Measurements from ENCODE around the gene PTPRE.
A peak's percentile ranks its signal among the peaks of the same experiment; 100 is the strongest.

PTPRE gene

DNA sequence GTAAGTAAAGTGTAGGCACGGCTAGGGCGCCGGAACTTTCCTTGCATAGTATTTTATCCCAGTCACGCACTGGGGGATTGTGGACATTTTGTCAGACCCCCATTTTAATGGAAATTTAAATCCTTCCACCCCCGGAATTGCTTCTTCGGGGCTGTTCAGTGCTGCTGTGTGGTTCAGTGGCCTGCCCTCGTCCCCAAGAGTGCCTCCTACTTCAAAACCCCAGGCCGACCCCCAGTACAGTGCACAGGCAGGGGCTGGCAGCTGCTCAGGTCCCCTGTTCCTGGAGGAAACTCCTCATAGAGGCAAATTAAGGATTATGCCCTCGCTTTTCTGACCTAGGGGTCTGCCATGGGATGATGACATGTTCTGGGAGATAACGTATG is 94.5 kb downstream of the PTPRE start:
- DNase-seq (ENCODE audit: low read depth) = no peak

DNA sequence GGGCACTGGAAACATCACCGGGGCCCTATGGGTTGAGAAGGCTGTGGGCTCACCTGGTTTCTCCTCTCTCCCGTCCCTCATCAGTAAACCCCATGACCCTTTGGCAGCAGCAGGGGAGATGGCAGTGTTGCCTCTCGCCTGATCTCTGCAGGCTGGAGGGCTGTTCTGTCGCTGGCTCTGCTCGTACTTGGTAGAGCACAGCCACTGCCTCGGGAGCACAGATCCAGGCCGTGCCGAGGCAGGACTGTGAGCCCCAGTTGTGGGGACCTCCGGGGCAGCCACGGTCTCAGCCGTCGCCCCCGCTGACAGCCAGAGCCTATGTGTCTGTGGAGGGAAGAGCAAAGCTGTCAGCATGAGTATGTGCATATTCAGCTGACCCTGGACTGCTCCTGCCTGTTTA is 94.9 kb downstream of the PTPRE start:
- no peak for DNase-seq (ENCODE audit: low read depth)

DNA sequence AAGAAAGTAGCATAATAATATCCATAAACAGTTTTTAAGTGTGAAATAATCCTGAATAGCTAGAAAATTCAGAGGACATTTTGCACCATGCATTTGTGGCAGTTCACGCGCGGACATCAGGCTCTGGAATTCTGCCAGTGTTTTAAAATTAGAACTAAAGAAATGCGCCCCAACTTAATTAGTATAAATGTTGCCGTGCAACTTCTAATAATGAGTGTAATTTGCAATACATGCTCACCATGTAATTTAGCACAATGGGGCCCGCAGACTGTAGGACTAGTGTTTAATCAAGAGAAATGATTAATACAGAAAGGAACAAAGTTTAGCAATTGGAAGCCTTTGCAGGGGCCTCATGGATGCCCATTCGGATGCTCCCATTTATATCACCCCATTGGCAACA is 96.6 kb downstream of the PTPRE start:
- DNase-seq (ENCODE audit: low read depth) = no peak

- DNase-seq (ENCODE audit: low read depth) = no peak
Measured at GRCh38 chr10:128005858-128006257, 99.0 kb downstream of the PTPRE start.

DNA sequence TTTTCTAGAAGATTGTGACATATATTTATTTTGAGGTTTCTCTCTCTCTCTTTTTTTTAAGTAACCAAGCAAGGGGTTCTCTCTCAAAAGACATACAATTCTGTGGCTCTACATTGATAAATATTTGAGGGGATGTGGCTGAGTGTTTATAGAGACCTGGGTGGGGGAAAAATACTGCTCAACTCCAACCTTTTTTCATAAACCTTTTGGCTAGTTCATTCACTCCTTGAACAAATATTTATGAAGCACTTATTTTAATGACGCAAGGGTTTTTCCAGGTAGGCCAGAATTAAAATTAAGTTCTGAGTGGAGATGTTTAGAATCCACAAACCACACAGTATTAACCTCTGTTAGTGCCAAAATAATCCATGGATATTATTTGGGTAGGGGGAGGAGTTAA is 100.2 kb downstream of the PTPRE start:
- DNase-seq (ENCODE audit: low read depth) = no peak

DNA sequence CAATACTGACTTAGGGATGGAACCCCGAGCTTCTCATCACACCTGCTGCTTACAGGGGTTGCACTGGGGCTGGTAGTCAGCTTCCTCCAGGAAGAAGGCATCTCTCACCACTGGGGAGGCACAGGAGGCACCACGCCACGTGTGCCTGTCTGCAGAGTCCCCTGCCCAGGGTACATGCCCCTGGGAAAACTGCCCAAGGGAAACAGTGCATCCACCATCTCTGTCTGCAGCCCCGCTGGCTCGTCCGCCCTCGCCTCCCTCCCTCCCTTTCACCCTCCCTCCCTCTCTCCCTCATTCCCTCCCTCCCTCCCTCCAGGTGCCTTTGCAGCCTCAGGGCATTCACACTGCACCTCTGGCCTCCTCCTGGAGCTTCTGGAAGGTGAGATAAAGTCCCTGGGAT is 101.1 kb downstream of the PTPRE start:
- DNase-seq (ENCODE audit: low read depth) = no peak

- no peak for DNase-seq (ENCODE audit: low read depth)
Measured at GRCh38 chr10:128008521-128009250, 101.8 kb downstream of the PTPRE start.

- DNase-seq (ENCODE audit: low read depth) = no peak
Measured at GRCh38 chr10:128009372-128010126, 102.6 kb downstream of the PTPRE start.

DNA sequence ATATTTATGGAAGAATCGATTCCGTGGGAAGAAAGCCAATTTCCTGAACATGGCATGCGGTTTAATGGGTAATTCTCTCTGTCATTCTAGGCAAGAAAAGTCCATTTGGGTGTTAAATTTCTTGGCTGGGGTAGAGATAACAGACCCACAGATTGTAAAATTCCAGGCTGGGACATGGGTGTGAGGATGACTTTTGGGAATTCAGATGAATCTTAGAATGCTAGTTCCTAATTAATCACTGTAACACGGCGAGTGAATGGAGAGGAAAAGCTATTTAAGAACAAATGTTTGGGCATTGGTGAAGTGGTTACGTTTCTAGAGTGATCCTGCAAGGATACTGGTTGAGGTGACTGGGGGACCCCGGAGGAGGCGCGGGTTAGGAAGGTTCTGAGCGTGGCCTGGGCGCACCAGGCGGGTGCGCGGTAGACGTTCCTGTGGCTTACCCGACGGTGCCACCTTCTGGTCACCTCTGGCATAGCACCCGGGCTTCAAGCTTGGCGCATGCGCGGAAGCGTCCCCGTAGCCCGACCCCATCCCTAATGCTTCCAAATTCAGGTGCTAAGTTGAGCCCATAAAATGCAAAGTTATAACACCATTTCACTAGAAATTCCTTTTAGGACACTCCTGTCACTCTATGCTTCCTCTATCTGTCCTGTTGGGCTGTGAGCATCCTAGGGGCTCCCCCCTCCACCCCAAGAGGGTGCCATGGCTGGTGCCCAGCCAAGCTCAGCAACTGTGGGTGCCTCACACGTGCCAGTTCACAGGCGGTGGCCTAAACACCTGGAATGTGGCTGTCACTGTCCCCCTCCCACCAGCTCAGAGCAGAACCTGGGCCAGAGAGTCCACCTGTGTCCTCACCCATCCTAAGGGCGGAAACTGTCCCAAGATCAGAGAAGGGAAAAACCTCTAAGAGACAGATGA is 104.4 kb downstream of the PTPRE start:
- DNase-seq (ENCODE audit: low read depth) = peak; percentile 62

GRCh38 chr10:128013626-128014025 is 106.7 kb downstream of the PTPRE start:
- DNase-seq (ENCODE audit: low read depth) = no peak

DNA sequence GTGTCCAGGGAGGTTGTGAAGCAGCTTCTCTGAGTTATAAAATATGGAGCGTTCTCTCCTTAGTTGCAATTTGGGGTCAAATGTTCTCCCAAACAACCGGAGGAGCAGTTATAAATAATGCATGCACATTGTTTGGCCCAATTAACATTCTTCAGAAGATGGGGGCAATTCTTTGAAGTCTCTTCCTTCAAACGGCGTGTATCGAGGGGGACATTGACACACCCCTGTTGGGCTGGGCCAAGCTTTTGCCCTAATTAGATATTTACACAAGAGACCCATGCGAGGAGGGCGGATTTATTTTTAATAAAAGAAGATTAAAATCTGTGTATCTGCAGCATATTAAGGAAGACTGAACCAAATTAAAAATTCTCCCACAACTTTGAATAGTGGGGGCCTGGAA is 107.3 kb downstream of the PTPRE start:
- DNase-seq (ENCODE audit: low read depth) = no peak

- no peak for DNase-seq (ENCODE audit: low read depth)
Measured at GRCh38 chr10:128016423-128017060, 109.6 kb downstream of the PTPRE start.

- DNase-seq (ENCODE audit: low read depth) = no peak
Measured at GRCh38 chr10:128017822-128018221, 110.9 kb downstream of the PTPRE start.

- no peak for DNase-seq (ENCODE audit: low read depth)
Measured at GRCh38 chr10:128018236-128018635, 111.3 kb downstream of the PTPRE start.

GRCh38 chr10:128018691-128019090 is 111.8 kb downstream of the PTPRE start:
- DNase-seq (ENCODE audit: low read depth) = no peak

DNA sequence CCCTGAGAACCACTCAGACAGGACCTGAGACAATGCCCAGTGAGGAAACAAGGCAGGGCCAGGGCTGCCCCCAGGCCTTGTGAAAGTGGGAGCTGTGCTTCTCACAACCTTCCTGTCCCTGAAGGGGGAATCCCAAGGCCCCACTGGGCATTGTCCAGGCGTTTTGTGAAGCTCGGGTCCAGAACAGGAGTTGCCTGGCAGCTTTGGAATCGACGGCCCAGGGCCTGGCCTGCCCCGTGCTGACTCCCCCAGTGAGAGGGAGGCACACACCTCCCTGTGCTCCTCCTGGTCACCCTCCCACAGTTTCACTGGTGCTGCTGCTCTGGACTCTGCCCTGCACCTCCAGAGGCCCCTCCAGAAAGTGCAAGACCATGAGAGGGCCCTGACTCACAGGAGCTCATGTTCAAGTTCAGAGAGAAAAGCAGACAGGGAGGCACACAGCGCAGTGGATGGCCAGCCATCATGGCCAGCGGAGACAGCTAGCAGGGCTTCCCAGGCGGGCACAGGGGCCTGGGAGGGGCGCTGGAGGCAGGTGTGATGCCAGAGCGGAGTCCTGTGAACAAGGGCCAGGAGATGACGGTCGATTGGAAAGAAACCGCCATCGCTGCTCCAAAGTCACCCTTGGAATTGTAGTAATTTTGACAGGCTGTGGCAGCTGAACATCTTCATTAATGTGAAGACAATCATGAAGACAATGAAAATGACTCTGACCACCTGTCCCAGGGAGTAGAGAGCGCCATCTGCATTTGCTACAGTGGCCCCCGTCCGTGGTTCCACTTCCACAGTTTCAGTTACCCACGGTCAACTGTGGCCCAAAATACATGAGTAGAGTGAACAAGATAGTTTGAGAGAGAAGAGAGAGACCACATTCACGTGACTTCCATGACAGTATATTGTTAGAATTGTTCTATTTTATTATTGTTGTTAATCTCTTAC is 115.6 kb downstream of the PTPRE start:
- no peak for DNase-seq (ENCODE audit: low read depth)

DNA sequence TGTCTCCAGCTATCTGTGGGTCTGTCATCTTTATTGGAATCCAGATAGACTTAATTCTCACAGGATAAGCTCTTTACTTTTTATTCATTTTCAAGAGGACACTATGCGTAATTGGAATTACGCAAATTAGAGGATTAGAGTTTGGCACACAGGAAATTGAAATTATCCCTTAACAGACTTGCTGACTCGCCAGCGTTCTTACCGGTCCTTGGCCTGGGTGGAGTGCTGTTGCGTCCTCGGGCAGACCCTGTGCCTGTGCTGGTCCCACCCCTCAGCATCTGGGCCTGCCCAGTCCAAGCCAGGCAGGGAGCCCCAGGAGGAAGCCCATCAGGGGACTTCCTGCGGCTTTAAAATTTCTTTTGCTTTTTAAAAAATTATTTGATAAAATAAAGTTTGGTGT is 117.5 kb downstream of the PTPRE start:
- DNase-seq (ENCODE audit: low read depth) = no peak

DNA sequence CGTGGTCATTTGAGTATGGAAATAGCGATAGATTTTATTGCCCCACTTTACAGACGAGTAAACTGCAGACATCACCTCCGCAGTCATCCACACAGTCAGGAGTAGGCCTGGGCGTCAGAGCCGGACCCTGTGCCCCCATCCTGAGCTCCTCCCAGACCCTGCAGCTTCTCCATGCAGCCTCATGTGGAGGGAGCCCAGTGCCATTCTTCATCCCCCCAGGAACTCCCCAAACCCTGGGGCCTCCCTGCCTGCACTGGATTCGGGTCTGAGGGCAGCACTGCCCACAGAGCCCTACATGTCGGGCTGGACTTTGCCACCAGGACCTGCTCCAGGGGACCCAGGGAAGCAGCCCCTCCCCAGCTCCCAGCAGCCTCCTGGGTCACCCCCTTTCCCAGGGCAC is 118.5 kb downstream of the PTPRE start:
- no peak for DNase-seq (ENCODE audit: low read depth)

- DNase-seq (ENCODE audit: low read depth) = no peak
Measured at GRCh38 chr10:128025951-128026350, 119.0 kb downstream of the PTPRE start.

DNA sequence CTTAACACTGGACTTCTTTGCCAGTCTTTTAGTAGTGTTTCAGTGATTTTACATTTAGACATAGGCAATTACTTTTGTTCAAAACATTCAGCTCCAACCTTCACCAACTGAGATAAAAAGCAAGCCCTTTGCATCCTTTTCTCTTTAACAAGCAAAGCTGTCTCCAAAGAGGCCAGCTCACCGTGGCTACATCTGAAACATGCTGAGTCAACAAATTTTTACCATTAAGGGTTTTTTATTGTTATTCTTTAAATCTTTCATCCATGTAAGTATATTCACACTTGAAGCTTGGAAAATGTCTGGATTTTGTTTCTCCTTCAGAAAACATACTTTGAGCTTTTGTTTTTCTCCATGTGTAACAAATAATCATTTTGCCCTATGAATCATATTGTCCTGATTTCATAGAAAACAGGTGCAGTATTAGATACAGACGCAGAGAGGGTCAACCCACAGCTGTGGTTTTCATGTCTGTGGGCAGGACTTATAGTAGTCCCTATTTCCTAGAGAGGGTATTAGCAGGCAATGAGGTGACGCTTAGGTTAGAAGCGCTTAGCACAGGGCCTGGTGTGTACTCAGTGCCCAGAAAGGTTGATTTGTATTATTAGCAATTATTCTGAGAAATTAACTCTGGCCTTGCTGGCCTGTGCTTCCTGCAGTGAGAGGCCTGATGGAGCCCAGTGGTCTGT is 119.9 kb downstream of the PTPRE start:
- no peak for DNase-seq (ENCODE audit: low read depth)
